Lung (tissue), 12 donors: ENCODE measurements around the gene POU2F1. TPM values are rescaled to one million over a fixed set of nuclear protein-coding genes. Genes with fewer than 3 reads are reported as not detected.

ENCODE experiments used
- ATAC-seq: fragments of 200-7000 bp; cut with Tn5 transposase; one replicate; pipeline ENCODE4 v1.9.1; 2020; ENCODE audit warnings: moderate number of reproducible peaks; ENCODE audit not compliant: insufficient read depth, low FRiP score
- DNase-seq, 3 donors: peaks; one replicate each; pipeline ENCODE4 v3.0.0-alpha.2; 2013 to 2017
- H3K27ac ChIP-seq, 2 donors: one replicate each; pipeline ENCODE4 v1.5.1; 2013; ENCODE audit warnings: mild to moderate bottlenecking in 2 of 2, moderate library complexity in 2 of 2, control low read depth in 1 of 2, inconsistent platforms in 1 of 2, low read depth in 1 of 2, low read length in 1 of 2
- H3K27me3 ChIP-seq, 3 donors: one replicate each; pipeline ENCODE4 v1.5.1; 2013; ENCODE audit warnings: low read length in 2 of 3; ENCODE audit not compliant: control insufficient read depth in 3 of 3, insufficient read depth in 3 of 3
- H3K36me3 ChIP-seq, 4 donors: one replicate each; pipeline ENCODE4 v1.5.1; 2013; ENCODE audit warnings: low read length in 4 of 4, mild to moderate bottlenecking in 1 of 4, moderate library complexity in 1 of 4; ENCODE audit not compliant: control insufficient read depth in 4 of 4, insufficient read depth in 4 of 4
- H3K4me1 ChIP-seq, 5 donors: one replicate each; pipeline ENCODE4 v1.5.1; 2013; ENCODE audit warnings: low read length in 5 of 5, mild to moderate bottlenecking in 2 of 5, moderate library complexity in 1 of 5; ENCODE audit not compliant: control insufficient read depth in 5 of 5, insufficient read depth in 5 of 5
- H3K4me3 ChIP-seq: one replicate; pipeline ENCODE4 v1.5.1; 2013; ENCODE audit warnings: mild to moderate bottlenecking, control low read depth, moderate library complexity
- H3K9ac ChIP-seq, 2 donors: one replicate each; pipeline ENCODE4 v1.5.1; 2013; ENCODE audit warnings: low read length in 2 of 2, control low read depth in 1 of 2; ENCODE audit not compliant: insufficient read depth in 1 of 2
- H3K9me3 ChIP-seq, 4 donors: one replicate each; pipeline ENCODE4 v1.5.1; 2013; ENCODE audit warnings: low read length in 3 of 4, mild to moderate bottlenecking in 1 of 4, moderate library complexity in 1 of 4; ENCODE audit not compliant: control insufficient read depth in 4 of 4, insufficient read depth in 3 of 4
- CTCF ChIP-seq: IDR thresholded peaks from 2 replicates; pipeline ENCODE4 v1.5.1; 2012; ENCODE audit warnings: mild to moderate bottlenecking; ENCODE audit errors: control extremely low read depth, extremely low read depth
- WGBS, 2 donors: extraction: QIAGEN DNeasy Blood & Tissue Kit; methylation state at CpG; one replicate each; pipeline ENCODE4 v1.1.7; 2013; 5-methylcytosine and 5-hydroxymethylcytosine counted together
- polyA plus RNA-seq, 2 donors: library from polyadenylated mRNA; stranded (reverse); fragments of 200-250 nt; gene quantifications; one replicate each; pipeline ENCODE4 v1.2.1, GENCODE V29; 2013
- total RNA-seq, 2 donors: library from RNA; depleted of rRNA in 1 of 2; stranded (reverse); fragments of >200 nt in 1 of 2; gene quantifications; one replicate each; pipeline ENCODE4 v1.2.1, GENCODE V29; 2014 to 2021
- donor health status: control.
- donor health status: control.
- donor health status: Bipolar disorder and iron deficiency.
- donor health status: healthy.
- donor health status: DM: yes; HTN: yes; CAD: no.

POU2F1 gene
- total and polyA plus RNA-seq, 4 donors = 2.0 to 34.4 (median 8.7) TPM

GRCh38 chr1:167362638-167363037 lies 142.0 kb downstream of the POU2F1 start:
- Histone ChIP-seq H3K27ac (no peak overlapping the region), H3K9me3 (no peaks in the 10 kb centered on the region), H3K9ac (no peak overlapping the region), H3K27me3 (no peaks in the 10 kb centered on the region), H3K4me1 (no peaks in the 10 kb centered on the region), H3K4me3 (no peak overlapping the region), H3K36me3 (peaks cover 0 to 5% (median 0%) of the 10 kb centered on the region in 4 donors)
- DNase-seq (no peak), ATAC-seq (no peak)
- TF ChIP-seq CTCF = no peak
- 86 to 95% methylated on average over 1 of the region's 1 CpG for WGBS, 2 donors

- WGBS, 2 donors = 93 to 94% methylated on average over 2 of the region's 2 CpGs
- Histone ChIP-seq H3K4me3 (no peak overlapping the region), H3K9ac (no peak overlapping the region), H3K4me1 (no peaks in the 10 kb centered on the region), H3K36me3 (peaks cover 0 to 5% (median 0%) of the 10 kb centered on the region in 4 donors), H3K27ac (no peak overlapping the region), H3K9me3 (no peaks in the 10 kb centered on the region), H3K27me3 (no peaks in the 10 kb centered on the region)
- ATAC-seq (no peak), DNase-seq (no peak)
- no peak for TF ChIP-seq CTCF
These were observed 144.1 kb downstream of the POU2F1 start for GRCh38 chr1:167364826-167365225.

- no peak overlapping the region for H3K9ac ChIP-seq
- no peaks in the 10 kb centered on the region for H3K9me3 ChIP-seq
- no peak overlapping the region for H3K4me3 ChIP-seq
- ATAC-seq = no peak
- 98% methylated on average over 2 of the region's 2 CpGs for WGBS, 2 donors
- H3K27me3 ChIP-seq = no peaks in the 10 kb centered on the region
- no peak for TF ChIP-seq CTCF
- peaks cover 0 to 5% (median 0%) of the 10 kb centered on the region in 4 donors for H3K36me3 ChIP-seq
- no peak overlapping the region for H3K27ac ChIP-seq
- no peak for DNase-seq
- no peaks in the 10 kb centered on the region for H3K4me1 ChIP-seq
These were observed 144.7 kb downstream of the POU2F1 start for GRCh38 chr1:167365360-167365759.

- WGBS, 2 donors = 94 to 96% methylated on average over 4 of the region's 4 CpGs
- Histone ChIP-seq H3K4me1 (no peaks in the 10 kb centered on the region), H3K27ac (no peak overlapping the region), H3K9ac (no peak overlapping the region), H3K9me3 (no peaks in the 10 kb centered on the region), H3K27me3 (no peaks in the 10 kb centered on the region), H3K4me3 (no peak overlapping the region), H3K36me3 (peaks cover 0 to 5% (median 2%) of the 10 kb centered on the region in 4 donors)
- ATAC-seq (no peak), DNase-seq (no peak)
- no peak for TF ChIP-seq CTCF
These were observed 147.0 kb downstream of the POU2F1 start for GRCh38 chr1:167367705-167368104.
